Esophagus squamous epithelium (tissue), 4 donors: Measurements from ENCODE around the gene FILIP1.

Experiments used
- CTCF ChIP-seq, 6 experiments: fragments of 450-650 bp in 4 of 6; fragments of 200-600 bp in 2 of 6; sonication (generic) in 2 of 6; IDR thresholded peaks; one replicate each; pipeline ENCODE4 v1.5.1; 2016 to 2019; ENCODE audit warnings: antibody characterized with exemption in 6 of 6, mild to moderate bottlenecking in 4 of 6, moderate library complexity in 4 of 6
- POLR2A ChIP-seq, 4 donors: fragments of 450-650 bp; IDR thresholded peaks; one replicate each; pipeline ENCODE4 v1.6.1; 2017; ENCODE audit warnings: antibody characterized with exemption in 4 of 4, mild to moderate bottlenecking in 4 of 4, moderate library complexity in 3 of 4

- no peak for TF ChIP-seq CTCF (IDR thresholded peaks at IDR 0.05)
- TF ChIP-seq POLR2A (IDR thresholded peaks at IDR 0.05), result no peak
These were observed 213.3 kb downstream of the FILIP1 start for GRCh38 chr6:75280131-75280855.
